Hepatic stellate cell (primary cell): ENCODE data around the gene EPX.

Source experiments
- DNase-seq: peaks from one replicate; pipeline ENCODE4 v3.0.0; 2011; ENCODE audit warnings: low spot score

Gene EPX

DNA sequence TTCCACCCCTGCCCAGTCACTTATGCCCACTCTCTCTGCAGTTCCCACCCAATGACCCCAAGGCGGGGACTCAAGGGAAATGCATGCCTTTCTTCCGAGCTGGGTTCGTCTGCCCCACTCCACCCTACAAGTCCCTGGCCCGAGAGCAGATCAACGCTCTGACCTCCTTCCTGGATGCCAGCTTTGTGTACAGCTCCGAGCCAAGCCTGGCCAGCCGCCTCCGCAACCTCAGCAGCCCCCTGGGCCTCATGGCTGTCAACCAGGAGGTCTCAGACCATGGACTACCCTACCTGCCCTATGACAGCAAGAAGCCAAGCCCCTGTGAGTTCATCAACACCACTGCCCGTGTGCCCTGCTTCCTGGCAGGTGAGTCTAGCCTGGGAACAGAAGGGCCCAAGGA, 59.6 kb downstream of the EPX start:
- DNase-seq, result no peak

DNA sequence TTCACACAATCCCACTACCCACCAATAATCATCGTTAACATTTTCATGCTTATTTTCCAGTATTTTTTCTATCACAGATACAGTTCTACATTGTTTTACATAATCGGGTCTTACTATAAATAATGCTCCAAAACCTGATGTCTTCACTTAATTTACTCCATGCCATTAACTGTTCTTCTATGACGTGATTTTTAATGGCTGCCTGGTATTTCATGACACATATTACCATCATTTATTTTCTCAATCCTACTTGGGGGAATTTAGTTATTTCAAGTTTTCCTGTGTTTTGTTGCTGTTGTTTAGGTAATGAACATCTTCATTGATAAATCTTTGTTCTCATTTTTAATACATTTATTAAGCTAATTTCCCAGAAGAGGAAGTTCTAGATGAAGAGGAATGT, 60.6 kb downstream of the EPX start:
- no peak for DNase-seq
